ENCODE measurements around the gene ARHGAP24.

DNA sequence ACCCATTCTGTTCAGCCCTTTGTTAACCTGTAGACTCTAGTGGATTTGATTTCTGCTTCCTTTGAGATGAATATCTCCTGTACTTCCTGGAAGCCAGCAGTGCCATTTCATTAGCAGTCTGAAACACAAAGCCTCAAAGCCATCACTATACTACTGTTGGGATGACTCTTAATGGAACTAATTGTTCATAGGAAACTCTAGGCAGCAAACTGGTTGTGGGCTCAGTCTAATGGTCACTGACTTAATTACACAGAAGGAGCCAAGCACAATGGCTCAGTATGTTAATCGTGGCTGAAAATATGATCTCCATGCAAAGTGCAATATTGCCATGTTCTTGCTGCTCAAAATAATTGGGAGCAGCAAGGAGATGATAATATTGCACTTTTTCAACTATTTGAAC is 262.3 kb downstream of the ARHGAP24 start:
- TF ChIP-seq, protein P1, sequence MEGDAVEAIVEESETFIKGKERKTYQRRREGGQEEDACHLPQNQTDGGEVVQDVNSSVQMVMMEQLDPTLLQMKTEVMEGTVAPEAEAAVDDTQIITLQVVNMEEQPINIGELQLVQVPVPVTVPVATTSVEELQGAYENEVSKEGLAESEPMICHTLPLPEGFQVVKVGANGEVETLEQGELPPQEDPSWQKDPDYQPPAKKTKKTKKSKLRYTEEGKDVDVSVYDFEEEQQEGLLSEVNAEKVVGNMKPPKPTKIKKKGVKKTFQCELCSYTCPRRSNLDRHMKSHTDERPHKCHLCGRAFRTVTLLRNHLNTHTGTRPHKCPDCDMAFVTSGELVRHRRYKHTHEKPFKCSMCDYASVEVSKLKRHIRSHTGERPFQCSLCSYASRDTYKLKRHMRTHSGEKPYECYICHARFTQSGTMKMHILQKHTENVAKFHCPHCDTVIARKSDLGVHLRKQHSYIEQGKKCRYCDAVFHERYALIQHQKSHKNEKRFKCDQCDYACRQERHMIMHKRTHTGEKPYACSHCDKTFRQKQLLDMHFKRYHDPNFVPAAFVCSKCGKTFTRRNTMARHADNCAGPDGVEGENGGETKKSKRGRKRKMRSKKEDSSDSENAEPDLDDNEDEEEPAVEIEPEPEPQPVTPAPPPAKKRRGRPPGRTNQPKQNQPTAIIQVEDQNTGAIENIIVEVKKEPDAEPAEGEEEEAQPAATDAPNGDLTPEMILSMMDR (IDR thresholded peaks at IDR 0.05), result no peak
- TF ChIP-seq POLR2A (IDR thresholded peaks at IDR 0.05), result no peak
